Stimulated activated CD8-positive, alpha-beta memory T cell treated with anti-CD3 and anti-CD28 coated beads, Interleukin-2, amount 100 ng/mL, for 48 hours (primary cell): ENCODE measurements around the gene HOMER2.

ENCODE experiments used
- DNase-seq, 2 donors: peaks; one replicate each; pipeline ENCODE4 v3.0.0-alpha.2; 2020; ENCODE audit warnings: low read depth in 2 of 2

The HOMER2 gene

GRCh38 chr15:82930461-82930860 is 22.1 kb downstream of the HOMER2 start:
- no peak for DNase-seq

GRCh38 chr15:82928711-82929110 is 23.8 kb downstream of the HOMER2 start:
- no peak for DNase-seq

- DNase-seq, result no peak
Measured at GRCh38 chr15:82923744-82924143, 28.8 kb downstream of the HOMER2 start.

GRCh38 chr15:82922737-82923136 is 29.8 kb downstream of the HOMER2 start:
- no peak for DNase-seq

- no peak for DNase-seq
Measured at GRCh38 chr15:82921939-82922338, 30.6 kb downstream of the HOMER2 start.

- no peak for DNase-seq
Measured at GRCh38 chr15:82921242-82921641, 31.3 kb downstream of the HOMER2 start.

DNA sequence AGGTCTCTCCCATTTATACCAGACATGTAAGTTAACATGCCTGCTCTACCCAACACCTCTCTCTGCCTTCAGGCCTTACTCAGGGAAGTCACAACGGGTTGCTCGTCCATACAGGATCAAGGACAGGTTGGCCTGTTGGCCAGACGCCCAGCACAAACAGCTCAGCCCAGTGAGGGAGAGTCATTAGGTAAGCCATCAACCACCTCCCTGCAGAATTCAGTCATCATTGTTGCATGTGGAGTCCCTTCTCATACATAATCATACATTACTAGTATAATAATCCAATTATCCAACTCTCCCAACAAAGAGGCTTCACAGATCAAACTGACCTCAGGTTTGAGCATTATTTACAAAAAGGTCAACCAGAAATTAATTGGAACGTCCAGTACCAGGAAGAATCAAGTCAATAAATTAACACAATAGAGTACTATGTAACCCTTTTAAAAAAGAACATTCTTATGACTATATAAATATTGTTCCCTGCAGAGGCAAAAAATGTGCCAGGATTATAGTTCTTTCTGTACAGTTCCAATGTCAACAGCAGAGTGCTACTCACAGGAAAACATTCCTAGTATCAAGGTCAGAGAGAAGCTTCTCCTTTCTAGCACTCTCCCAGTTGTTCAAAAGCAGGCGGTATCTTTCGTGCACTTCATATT is 33.2 kb downstream of the HOMER2 start:
- no peak for DNase-seq

GRCh38 chr15:82918607-82919230 is 33.8 kb downstream of the HOMER2 start:
- DNase-seq, result no peak

DNA sequence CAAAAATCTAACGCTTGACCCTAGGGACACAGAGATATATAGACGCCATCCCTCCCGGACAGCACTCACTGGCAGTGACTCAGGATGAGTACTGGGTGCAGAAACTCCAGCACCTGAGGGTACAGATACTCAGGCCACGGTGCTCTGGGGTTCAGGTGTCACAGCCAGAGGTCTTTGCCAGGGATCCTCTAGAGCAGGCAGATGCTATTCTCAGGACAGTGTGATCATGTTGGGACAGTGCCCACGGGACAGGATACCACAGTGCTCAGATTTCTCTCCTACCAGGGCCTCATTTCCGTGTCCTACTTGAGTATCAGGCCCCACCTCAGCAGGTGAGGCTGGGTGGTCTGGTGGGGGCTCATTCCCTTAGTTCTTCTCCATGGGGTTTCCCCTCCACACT is 34.4 kb downstream of the HOMER2 start:
- DNase-seq, result no peak

DNA sequence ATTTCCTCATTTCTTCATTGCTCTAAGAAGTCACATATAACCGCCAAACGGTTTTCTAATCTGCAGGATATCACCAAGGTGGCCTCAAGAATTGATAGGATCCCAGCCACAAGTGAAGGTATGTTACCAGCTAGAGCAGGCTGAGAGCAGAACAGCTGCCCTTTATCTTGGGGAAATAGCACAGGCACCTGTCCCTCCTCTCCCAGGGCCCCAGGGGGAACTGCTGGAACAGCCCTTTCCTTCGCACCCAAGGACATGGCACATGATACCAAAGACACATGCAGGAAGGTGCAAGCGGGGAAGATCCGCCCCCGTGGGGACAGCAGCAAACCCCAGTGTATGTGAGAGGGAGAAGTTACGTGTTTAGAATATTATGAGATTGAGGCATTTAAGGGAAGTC is 35.3 kb downstream of the HOMER2 start:
- no peak for DNase-seq

GRCh38 chr15:82916161-82916952 is 36.2 kb downstream of the HOMER2 start:
- no peak for DNase-seq

DNA sequence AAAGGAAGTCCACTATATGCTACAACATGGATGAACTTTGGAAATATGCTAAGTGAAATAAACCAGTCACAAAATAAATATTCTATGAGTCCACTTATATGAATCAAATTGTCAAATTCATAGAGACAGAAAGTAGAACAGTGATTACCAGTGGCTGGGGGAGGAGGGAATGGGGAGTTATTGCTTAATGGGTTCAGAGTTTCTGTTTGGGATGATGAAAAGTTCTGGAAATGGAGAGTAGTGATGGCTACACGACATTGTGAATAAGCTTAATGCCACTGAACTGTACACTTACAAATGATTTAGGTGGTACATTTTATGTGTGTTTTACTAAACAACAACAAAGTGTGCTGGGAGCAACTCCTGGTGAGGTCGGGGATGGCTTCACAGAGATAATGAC is 38.1 kb downstream of the HOMER2 start:
- no peak for DNase-seq

DNA sequence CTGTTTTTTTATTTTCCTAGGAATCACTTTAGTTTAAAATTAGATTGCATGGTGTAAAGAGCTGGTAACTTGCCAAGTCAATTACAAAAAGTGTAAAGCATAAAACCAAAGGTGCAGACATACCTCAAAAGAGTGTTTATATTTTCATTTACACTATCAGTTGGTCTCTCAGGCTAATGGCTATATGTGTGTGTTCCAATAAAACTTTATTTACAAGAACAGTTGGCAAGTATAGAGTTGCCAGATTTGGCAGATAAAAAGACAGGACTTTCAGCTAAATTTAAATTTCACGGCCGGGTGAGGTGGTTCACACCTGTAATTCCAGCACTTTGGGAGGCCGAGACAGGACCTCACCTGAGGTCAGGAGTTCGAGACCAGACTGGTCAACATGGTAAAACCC is 41.1 kb downstream of the HOMER2 start:
- DNase-seq, result no peak

DNA sequence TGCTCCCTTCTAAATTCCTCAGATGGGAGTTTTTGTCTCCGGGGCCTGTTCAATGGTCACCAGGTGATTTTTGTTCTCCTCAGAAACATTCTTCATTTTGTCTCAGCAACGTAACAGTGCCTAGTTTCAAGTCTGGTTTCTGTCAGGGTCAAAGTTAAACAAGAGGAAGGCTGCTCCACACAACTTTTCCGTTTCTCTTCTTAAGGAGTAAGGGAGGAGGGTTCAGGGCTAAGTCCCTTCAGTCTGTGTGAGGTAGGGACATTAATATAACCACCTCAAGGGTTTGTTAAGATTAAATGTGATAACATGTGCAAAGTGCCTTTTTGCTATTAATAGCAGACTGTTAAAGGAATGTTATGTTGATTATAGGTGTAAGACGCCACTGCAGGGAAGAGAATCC is 41.8 kb downstream of the HOMER2 start:
- no peak for DNase-seq

- no peak for DNase-seq
Measured at GRCh38 chr15:82909080-82909815, 43.3 kb downstream of the HOMER2 start.

- no peak for DNase-seq
Measured at GRCh38 chr15:82907350-82907749, 45.2 kb downstream of the HOMER2 start.

GRCh38 chr15:82904574-82904973 is 47.9 kb downstream of the HOMER2 start:
- DNase-seq, result no peak

DNA sequence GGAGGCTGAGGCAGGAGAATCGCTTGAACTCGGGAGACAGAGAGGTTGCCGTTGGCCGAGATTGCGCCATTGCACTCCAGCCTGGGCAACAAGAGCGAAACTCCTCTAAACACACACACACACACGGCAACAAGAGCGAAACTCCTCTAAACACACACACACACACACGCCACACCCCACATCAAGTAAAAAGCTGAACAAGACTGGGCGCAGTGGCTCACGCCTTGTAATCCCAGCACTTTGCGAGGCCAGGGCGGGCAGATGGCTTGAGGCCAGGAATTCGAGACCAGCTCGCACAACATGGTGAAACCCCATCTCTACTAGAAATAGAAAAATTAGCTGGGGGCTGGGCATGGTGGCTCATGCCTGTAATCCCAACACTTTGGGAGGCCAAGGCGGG is 49.0 kb downstream of the HOMER2 start:
- no peak for DNase-seq

GRCh38 chr15:82901114-82901805 is 51.3 kb downstream of the HOMER2 start:
- no peak for DNase-seq

GRCh38 chr15:82900511-82901060 is 51.9 kb downstream of the HOMER2 start:
- DNase-seq, result no peak

- DNase-seq, result no peak
Measured at GRCh38 chr15:82898961-82899360, 53.6 kb downstream of the HOMER2 start.
